Prostate gland (tissue), 2 donors: Measurements from ENCODE around the gene EIF3B.

Experiments used
- POLR2A ChIP-seq: fragments of 450-650 bp; IDR thresholded peaks from one replicate; pipeline ENCODE4 v1.6.1; 2016; ENCODE audit warnings: antibody characterized with exemption, mild to moderate bottlenecking
- POLR2AphosphoS5 ChIP-seq: sonication (generic); formaldehyde crosslinking; IDR thresholded peaks from one replicate; pipeline ENCODE4 v1.6.1; 2017; ENCODE audit warnings: antibody characterized with exemption
- TF ChIP-seq, protein P1 (sequence below), 4 experiments: fragments of 200-600 bp in 2 of 4; fragments of 450-650 bp in 2 of 4; sonication (generic) in 2 of 4; IDR thresholded peaks; 1 replicate in 3 of 4; 2 replicates in 1 of 4; pipeline ENCODE4 v1.5.1; 2016 to 2019; ENCODE audit warnings: antibody characterized with exemption in 4 of 4, mild to moderate bottlenecking in 2 of 4, moderate library complexity in 2 of 4

- TF ChIP-seq, protein P1, sequence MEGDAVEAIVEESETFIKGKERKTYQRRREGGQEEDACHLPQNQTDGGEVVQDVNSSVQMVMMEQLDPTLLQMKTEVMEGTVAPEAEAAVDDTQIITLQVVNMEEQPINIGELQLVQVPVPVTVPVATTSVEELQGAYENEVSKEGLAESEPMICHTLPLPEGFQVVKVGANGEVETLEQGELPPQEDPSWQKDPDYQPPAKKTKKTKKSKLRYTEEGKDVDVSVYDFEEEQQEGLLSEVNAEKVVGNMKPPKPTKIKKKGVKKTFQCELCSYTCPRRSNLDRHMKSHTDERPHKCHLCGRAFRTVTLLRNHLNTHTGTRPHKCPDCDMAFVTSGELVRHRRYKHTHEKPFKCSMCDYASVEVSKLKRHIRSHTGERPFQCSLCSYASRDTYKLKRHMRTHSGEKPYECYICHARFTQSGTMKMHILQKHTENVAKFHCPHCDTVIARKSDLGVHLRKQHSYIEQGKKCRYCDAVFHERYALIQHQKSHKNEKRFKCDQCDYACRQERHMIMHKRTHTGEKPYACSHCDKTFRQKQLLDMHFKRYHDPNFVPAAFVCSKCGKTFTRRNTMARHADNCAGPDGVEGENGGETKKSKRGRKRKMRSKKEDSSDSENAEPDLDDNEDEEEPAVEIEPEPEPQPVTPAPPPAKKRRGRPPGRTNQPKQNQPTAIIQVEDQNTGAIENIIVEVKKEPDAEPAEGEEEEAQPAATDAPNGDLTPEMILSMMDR (IDR thresholded peaks at IDR 0.05) = no peak
- TF ChIP-seq POLR2A (no peak), POLR2AphosphoS5 (no peak)
Measured at GRCh38 chr7:2420216-2420933, 65.7 kb downstream of the EIF3B start.
